ENCODE measurements around the gene KANTR.

KANTR gene

DNA sequence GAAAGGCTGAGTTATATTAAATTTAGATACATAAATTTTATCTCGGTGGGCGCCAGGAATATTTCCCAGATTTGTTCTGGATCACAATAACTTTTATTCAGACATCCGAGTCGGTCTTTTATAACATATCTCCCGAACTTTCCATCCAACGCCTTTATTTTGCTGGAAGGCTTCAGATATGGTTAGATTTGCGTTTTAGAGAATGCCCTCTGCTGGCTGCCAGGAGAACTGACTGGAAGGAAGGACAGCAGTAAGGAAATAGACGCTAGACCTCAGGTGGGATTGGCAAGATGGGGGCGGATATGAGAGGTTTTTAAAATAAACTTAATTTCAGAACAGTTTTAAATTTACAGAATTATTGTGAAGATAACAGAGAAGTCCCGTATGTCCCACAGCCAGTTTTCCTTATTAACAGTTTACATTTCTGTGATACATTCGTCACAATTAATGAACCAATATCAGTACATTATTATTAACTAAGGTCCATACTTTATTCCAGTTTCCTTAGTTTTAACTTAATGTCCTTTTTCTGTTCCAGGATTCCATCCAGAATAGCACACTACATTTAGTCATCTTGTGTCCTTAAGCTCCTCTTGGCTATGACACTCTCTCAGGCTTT is 4.6 kb upstream of the KANTR start:
- TF ChIP-seq, protein P1, sequence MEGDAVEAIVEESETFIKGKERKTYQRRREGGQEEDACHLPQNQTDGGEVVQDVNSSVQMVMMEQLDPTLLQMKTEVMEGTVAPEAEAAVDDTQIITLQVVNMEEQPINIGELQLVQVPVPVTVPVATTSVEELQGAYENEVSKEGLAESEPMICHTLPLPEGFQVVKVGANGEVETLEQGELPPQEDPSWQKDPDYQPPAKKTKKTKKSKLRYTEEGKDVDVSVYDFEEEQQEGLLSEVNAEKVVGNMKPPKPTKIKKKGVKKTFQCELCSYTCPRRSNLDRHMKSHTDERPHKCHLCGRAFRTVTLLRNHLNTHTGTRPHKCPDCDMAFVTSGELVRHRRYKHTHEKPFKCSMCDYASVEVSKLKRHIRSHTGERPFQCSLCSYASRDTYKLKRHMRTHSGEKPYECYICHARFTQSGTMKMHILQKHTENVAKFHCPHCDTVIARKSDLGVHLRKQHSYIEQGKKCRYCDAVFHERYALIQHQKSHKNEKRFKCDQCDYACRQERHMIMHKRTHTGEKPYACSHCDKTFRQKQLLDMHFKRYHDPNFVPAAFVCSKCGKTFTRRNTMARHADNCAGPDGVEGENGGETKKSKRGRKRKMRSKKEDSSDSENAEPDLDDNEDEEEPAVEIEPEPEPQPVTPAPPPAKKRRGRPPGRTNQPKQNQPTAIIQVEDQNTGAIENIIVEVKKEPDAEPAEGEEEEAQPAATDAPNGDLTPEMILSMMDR (IDR thresholded peaks at IDR 0.05; ENCODE audit: low read depth, low read length) = peak; percentile 81
- Histone ChIP-seq H3K36me3 (peaks cover 7% of the 10 kb centered on the region), H3K27me3 (no peaks in the 10 kb centered on the region), H3K4me3 (ENCODE audit: low read depth, low read length) (peak overlapping the region; percentile 77), H3K9me3 (no peaks in the 10 kb centered on the region), H3K4me1 (no peaks in the 10 kb centered on the region)
- DNase-seq = peak; percentile 40

DNA sequence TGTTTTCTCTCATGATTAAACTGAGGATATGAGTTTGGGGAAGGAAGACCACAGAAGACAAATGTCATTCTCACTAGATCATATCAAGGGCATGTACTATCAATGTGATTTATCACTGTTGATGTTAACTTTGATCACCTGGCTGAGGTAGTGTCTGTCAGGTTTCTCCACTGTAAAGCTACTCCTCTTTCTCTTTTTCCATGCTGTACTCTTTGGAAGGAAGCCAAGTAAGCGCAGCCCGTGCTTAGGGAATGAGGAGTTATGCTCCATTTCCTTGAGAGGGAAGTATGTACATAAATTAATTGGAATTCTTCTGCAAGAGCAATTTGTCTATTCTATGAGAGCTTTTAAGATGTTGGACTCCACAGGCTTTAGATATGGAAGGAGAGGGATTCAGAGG is 4.0 kb upstream of the KANTR start:
- TF ChIP-seq, protein P1 (IDR thresholded peaks at IDR 0.05; ENCODE audit: low read depth, low read length) = no peak
- DNase-seq = no peak
- Histone ChIP-seq H3K9me3 (no peaks in the 10 kb centered on the region), H3K4me3 (ENCODE audit: low read depth, low read length) (no peak overlapping the region), H3K27me3 (no peaks in the 10 kb centered on the region), H3K36me3 (peaks cover 7% of the 10 kb centered on the region), H3K4me1 (no peaks in the 10 kb centered on the region)

DNA sequence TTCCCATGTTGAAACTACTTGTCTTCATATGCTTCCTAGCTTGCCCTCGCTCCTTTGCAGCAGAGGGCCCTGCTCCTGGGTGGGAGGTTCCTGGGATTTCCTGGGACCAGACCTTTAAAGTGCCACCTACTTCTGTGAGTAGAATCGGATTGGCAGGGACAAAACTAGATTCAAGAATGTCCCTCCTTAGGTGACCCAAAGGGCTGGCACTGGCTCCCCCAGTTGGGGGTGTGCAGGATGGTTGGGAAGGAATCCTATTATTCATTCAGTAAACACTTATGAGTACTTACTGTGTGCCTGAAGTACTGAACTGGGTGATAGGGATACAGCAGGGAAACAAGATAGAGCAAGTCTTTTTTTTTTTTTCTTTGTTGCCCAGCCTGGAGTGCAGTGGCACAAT is 2.6 kb upstream of the KANTR start:
- no peak for DNase-seq
- TF ChIP-seq, protein P1 (IDR thresholded peaks at IDR 0.05; ENCODE audit: low read depth, low read length) = no peak
- Histone ChIP-seq H3K4me3 (ENCODE audit: low read depth, low read length) (no peak overlapping the region), H3K4me1 (no peaks in the 10 kb centered on the region), H3K9me3 (no peaks in the 10 kb centered on the region), H3K27me3 (no peaks in the 10 kb centered on the region), H3K36me3 (no peaks in the 10 kb centered on the region)

DNA sequence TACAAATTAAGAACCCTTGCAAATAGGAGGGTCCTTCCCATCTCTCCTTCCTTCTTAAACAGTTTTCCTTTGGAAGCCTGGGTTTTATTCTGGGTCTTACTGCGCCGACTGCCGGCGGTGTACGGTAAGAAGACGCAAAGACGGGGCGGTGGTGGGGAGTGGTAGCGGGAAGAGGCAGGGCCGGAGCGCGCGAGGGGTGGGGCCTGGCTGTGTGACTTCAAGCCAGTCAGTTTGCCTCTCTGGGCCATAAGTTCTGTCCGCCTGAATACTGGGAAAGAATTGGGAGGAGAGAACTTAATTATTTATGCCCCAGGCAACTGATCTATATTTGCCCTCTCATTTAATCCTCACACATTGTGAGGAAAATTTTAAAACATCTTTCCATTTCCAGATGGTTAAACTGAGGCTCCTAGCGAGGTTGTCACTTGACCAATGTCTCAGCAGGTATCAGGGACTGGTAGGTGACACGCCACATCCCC is 726 bp upstream of the KANTR start:
- H3K36me3 ChIP-seq = no peaks in the 10 kb centered on the region
- TF ChIP-seq, protein P1 (IDR thresholded peaks at IDR 0.05; ENCODE audit: low read depth, low read length) = peak; percentile 54
- H3K4me1 ChIP-seq = no peaks in the 10 kb centered on the region
- H3K27me3 ChIP-seq = no peaks in the 10 kb centered on the region
- peak overlapping the region; percentile 57 for H3K4me3 ChIP-seq (ENCODE audit: low read depth, low read length)
- no peaks in the 10 kb centered on the region for H3K9me3 ChIP-seq
- peak; percentile 85 for DNase-seq

DNA sequence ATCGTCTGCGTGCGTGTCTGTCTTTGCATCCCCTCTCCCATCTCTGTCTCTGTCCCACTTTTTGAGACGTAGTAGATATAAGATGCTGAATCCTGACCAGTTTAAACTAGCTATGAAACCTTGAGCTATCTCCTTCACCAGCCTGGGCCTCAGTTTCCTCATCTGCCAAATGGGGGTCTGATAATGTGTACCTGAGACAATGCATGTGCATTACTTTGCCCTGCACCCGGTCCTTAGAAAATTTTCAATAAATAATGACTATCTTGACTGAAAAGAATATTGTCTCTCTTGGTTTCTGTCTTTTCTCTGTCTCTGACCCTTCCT is 602 bp downstream of the KANTR start:
- TF ChIP-seq, protein P1 (IDR thresholded peaks at IDR 0.05; ENCODE audit: low read depth, low read length) = no peak
- no peaks in the 10 kb centered on the region for H3K4me1 ChIP-seq
- no peak for DNase-seq
- no peaks in the 10 kb centered on the region for H3K36me3 ChIP-seq
- H3K27me3 ChIP-seq = no peaks in the 10 kb centered on the region
- H3K9me3 ChIP-seq = no peaks in the 10 kb centered on the region
- peak overlapping the region; percentile 75 for H3K4me3 ChIP-seq (ENCODE audit: low read depth, low read length)

DNA sequence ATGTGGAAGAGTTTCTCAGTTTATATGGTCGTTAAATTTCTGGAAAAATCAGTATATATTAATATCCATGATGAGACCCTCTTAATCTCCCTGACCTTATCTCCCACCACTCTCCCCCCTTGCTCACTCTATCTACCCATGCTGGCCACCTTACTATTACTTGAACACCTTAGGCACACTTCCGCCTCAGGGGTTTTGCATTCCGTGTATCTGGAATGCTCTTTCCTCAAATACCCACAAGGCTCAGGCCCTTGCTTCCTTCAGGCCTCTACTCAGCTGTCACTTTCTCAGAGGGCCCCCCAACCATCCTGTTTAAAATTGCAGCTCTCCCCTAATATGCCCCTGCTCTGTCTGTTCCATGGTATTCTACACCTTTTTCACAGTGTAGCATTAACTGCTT is 1.9 kb downstream of the KANTR start:
- Histone ChIP-seq H3K36me3 (no peaks in the 10 kb centered on the region), H3K9me3 (no peaks in the 10 kb centered on the region), H3K4me3 (ENCODE audit: low read depth, low read length) (no peak overlapping the region), H3K27me3 (no peaks in the 10 kb centered on the region), H3K4me1 (no peaks in the 10 kb centered on the region)
- DNase-seq = no peak
- TF ChIP-seq, protein P1 (IDR thresholded peaks at IDR 0.05; ENCODE audit: low read depth, low read length) = no peak

Data from BE2C (cell line).